SHP77 (cell line): ENCODE results near the gene C5orf63.

Source experiments
- DNase-seq, 2 experiments: peaks; one replicate each; lab custom pipeline; 2025; lab: John Stamatoyannopoulos, UW

The C5orf63 gene

GRCh38 chr5:127072861-127073846 is at the start of gene C5orf63:
TSS of gene C5orf63 (minus strand) at chr5:127073502. CDS start at chr5:127058995, 14,507 bp downstream.
- no peak for DNase-seq

DNA sequence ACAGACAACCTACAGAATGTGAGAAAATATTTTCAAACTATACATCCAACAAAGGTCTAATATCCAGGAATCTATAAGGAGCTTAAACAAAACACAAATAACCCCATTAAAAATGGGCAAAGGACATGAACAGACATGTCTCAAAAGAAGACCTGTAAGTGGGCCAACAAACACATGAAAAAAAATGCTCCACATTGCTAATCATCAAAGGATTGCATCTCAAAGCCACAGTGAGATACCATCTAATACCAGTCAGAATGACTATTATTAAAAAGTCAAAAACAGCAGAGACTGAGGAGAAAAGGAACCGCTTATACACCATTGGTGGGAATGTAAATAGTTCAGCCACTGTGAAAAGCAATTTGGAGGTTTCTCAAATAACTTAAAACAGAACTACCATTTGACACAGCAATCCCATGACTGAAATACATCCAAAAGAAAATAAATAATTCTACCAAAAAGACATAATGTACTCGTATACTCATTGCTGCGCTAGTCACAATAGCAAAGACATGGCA is 39.1 kb upstream of the C5orf63 start:
- DNase-seq = no peak

DNA sequence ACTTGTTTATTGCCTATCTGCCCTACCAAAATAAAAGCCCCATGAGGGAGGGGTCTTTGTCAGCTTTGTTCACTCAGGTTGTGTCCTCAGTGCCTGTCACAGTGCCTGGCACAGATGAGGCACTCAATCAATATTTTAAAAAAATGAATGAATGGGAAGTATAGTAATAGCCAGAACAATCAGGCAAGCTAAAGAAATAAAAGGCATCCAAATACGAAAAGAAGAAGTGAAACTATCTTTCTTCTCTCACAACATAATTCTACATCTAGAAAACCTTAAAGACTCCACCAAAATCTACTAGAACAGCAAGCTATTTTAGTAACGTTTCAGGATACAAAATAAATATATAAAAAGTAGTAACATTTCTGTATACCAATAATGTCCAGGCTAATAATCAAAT is 37.8 kb upstream of the C5orf63 start:
- DNase-seq = no peak

GRCh38 chr5:127108624-127109260 is 35.4 kb upstream of the C5orf63 start:
- peak; percentile 22 to 29 for DNase-seq

DNA sequence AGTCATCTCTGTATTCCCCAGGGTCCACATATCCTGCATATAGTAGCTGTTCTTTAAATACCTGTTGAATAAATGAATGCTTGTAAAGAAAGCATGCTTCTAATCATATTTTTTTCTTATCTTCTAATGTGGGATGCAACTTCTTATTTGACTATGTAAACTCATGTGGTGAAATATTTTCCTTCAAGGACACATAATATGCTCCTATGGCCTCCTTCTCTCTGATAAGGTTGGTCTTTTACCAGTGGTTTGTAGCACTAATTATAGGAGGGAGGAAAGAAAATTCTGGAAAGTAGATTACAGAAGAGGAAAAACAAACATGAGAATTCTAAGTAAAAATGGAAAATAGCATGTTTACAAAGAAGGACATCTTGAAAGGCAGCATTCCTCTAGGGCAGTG is 28.6 kb upstream of the C5orf63 start:
- no peak for DNase-seq

DNA sequence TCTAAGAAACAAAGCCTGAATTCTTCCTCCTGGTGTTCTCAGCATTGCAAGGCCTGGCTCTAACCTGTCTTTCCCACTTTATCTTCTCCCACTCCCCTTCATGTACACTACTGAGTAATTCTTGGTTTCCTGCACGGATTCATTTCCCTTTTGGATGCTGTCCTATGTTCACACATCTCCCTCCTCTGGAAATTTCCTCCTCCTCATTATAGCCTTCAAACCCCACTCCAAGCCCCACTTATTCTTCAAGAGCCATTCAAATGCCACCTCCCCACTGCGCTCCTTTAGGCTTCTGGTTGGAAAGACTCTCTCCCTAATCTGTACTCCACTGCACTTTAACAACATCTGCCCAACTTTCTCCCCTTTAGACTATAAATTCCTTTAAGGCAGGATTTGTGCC is 28.2 kb upstream of the C5orf63 start:
- no peak for DNase-seq

DNA sequence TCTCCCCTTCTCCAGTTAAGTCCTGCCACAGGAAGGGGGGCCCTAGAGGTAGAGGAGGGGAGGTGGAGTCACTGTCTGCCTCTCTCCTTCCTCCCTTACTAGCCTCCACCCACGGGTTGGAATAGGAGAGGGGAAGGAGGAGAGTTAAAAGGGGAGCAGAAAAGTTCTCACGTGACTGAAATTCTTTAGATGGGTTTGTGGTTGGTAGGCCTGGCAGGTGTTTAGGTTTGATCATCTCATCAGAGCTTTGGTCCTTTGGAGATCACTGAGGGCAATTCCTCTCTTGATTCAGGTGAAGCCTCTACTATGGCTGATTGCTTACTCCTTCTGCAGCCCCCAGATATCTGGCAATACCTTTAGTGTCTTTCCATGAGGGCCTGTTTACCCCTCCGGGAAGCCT is 24.9 kb upstream of the C5orf63 start:
- DNase-seq = no peak

- no peak for DNase-seq
Measured at GRCh38 chr5:127097278-127097677, 24.0 kb upstream of the C5orf63 start.

DNA sequence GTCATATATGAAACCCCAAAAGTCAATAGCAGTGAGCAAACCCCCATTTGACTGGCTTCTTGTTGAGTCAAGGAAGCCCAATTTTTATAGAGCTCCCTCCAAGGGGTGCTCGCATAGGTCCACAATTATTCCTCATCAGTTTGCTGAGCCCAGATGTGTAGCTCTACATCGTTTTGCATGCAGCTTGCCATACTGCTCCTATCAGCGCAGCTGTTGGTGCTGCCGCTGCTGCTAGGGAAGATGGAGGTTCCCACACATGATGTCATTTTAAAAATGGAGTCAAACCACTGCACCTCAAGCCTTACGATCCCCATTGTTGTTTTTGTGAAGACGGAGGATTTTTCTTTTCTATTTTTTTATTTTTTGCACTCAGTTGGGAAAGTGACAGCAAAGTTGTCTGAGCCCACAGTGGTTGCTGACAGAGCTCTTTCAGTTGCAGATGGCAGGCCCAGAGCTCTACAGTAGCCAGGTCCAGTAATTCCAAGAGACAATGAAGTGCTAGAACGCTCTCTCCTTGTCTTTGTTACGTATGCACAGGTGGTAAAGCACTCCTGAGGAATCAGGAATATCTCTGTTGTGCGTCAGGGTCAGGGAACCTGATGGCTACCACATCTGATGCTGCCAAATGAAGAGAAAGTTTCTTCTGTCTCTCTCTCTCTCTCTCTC is 23.2 kb upstream of the C5orf63 start:
- DNase-seq = no peak

- DNase-seq = no peak
Measured at GRCh38 chr5:127094161-127094814, 21.0 kb upstream of the C5orf63 start.

DNA sequence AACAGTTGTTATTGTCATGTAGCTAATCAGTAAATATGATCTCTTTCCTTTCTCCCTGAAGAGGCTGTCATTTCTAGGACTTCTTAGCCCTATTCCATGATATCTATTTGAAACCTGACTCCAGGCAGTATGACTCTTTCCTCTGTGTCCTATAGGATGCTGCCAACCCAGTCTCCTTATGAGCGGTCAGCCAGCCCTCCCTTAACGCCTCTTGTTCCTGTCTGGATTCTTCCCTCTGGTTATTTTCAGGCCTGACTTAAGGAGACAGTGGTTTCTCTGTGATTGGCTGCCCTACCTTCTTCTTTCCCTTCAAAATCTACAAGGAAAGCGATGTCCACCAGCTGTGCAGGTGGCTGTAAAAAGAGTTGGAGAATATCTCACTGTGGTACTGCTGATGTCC is 19.4 kb upstream of the C5orf63 start:
- DNase-seq = no peak

- no peak for DNase-seq
Measured at GRCh38 chr5:127089191-127089590, 15.9 kb upstream of the C5orf63 start.

GRCh38 chr5:127088251-127088650 is 14.9 kb upstream of the C5orf63 start:
- no peak for DNase-seq

GRCh38 chr5:127086589-127086988 is 13.3 kb upstream of the C5orf63 start:
- no peak for DNase-seq

- no peak for DNase-seq
Measured at GRCh38 chr5:127085796-127086195, 12.5 kb upstream of the C5orf63 start.

DNA sequence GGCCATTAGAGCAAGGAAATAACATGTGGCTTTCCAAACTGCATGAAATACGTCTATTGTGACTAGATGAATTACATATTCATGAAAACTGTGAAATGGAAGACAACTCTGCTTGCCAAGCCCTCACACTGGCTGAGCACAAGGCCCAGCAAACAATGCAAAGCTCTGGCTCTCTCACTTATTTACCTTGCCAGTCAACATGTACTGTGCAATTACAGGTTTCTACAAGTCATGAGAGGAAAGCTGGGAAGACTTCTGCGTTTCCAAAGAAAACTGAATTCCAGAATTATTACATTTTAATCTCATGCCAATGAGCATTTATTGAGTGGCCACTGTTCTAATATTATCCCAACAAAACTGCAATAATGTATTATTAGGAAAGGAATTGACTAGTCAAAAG is 12.1 kb upstream of the C5orf63 start:
- no peak for DNase-seq

DNA sequence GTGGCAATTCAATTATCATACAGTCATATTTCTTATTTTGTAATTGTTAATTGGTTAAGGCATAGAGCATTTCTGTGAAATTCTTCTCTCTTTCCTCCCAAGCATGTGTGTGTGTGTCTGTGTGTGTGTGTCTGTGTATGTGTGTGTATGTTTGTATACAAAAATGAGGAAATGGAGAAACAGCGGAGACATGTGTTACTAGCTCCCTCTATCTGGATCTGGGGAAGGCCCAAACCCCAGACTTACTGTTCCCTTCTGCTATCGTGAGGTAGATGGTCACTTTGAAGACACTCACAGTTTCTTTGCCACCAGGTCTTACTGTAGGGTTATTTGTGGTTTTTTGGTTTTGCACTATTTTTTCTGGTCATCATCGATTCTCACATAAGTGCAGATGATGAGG is 11.4 kb upstream of the C5orf63 start:
- DNase-seq = no peak

GRCh38 chr5:127083711-127084110 is 10.4 kb upstream of the C5orf63 start:
- no peak for DNase-seq

GRCh38 chr5:127079994-127080491 is 6.7 kb upstream of the C5orf63 start:
- DNase-seq = peak in 1 of 2 experiments; percentile 21

GRCh38 chr5:127077366-127077765 is 4.1 kb upstream of the C5orf63 start:
- DNase-seq = no peak

- no peak for DNase-seq
Measured at GRCh38 chr5:127076315-127077129, 3.2 kb upstream of the C5orf63 start.
